Activated CD8-positive, alpha-beta memory T cell treated with anti-CD3 and anti-CD28 coated beads for 1 hour (primary cell): ENCODE measurements around the gene PEX11A.

Experiments used
- DNase-seq, 2 donors: peaks; one replicate each; pipeline ENCODE4 v3.0.0-alpha.2; 2020; ENCODE audit warnings: low read depth in 1 of 2; ENCODE audit errors: extremely low read depth in 1 of 2

The PEX11A gene

GRCh38 chr15:89677381-89677780 lies 13.2 kb downstream of the PEX11A start:
- no peak for DNase-seq

GRCh38 chr15:89675606-89676005 lies 14.9 kb downstream of the PEX11A start:
- no peak for DNase-seq

GRCh38 chr15:89674526-89674925 lies 16.0 kb downstream of the PEX11A start:
- DNase-seq = no peak

- DNase-seq = no peak
Observed at GRCh38 chr15:89673165-89673512, 17.4 kb downstream of the PEX11A start.

GRCh38 chr15:89672221-89673164 lies 18.1 kb downstream of the PEX11A start:
- no peak for DNase-seq

GRCh38 chr15:89671687-89672086 lies 18.9 kb downstream of the PEX11A start:
- DNase-seq = no peak

GRCh38 chr15:89670971-89671560 lies 19.5 kb downstream of the PEX11A start:
- DNase-seq = no peak

GRCh38 chr15:89669941-89670340 lies 20.6 kb downstream of the PEX11A start:
- DNase-seq = no peak

- no peak for DNase-seq
Observed at GRCh38 chr15:89669309-89669865, 21.2 kb downstream of the PEX11A start.

GRCh38 chr15:89668171-89668570 lies 22.4 kb downstream of the PEX11A start:
- DNase-seq = no peak

GRCh38 chr15:89667706-89667960 lies 22.9 kb downstream of the PEX11A start:
- DNase-seq = no peak

- DNase-seq = no peak
Observed at GRCh38 chr15:89666858-89667705, 23.5 kb downstream of the PEX11A start.

- DNase-seq = no peak
Observed at GRCh38 chr15:89666184-89666857, 24.2 kb downstream of the PEX11A start.

- no peak for DNase-seq
Observed at GRCh38 chr15:89665449-89666181, 24.9 kb downstream of the PEX11A start.

- DNase-seq = no peak
Observed at GRCh38 chr15:89664441-89665350, 25.9 kb downstream of the PEX11A start.

GRCh38 chr15:89662893-89663626 lies 27.5 kb downstream of the PEX11A start:
- no peak for DNase-seq

- no peak for DNase-seq
Observed at GRCh38 chr15:89660556-89660955, 30.0 kb downstream of the PEX11A start.

GRCh38 chr15:89659295-89659694 lies 31.3 kb downstream of the PEX11A start:
- DNase-seq = no peak
